ENCODE measurements around the gene PGGT1B.

DNA sequence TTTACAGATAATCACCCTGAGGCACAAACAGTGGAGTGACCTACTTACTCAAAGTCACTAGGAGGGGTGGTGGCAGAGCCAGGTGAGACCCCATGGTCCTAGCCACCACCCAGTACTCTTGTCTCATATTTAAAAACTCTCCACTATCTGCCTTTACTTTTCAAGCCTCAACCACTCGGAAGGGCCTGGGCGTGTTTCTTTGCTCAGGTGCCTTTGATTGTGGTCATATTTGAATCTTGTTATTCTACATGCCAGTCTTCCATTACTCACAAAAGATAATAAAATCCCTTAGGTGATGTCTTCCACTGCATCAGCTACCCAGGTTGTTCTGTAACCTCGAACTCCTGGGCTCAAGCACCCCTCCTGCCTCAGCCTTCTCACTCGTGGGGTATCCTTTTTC lies 72.3 kb downstream of the PGGT1B start:
- TF ChIP-seq NBN (IDR thresholded peaks at IDR 0.05; ENCODE audit: low read depth), result no peak
- TF ChIP-seq CBX5 (IDR thresholded peaks at IDR 0.05; ENCODE audit: borderline replicate concordance, low read depth), result no peak
- TF ChIP-seq, protein P1, sequence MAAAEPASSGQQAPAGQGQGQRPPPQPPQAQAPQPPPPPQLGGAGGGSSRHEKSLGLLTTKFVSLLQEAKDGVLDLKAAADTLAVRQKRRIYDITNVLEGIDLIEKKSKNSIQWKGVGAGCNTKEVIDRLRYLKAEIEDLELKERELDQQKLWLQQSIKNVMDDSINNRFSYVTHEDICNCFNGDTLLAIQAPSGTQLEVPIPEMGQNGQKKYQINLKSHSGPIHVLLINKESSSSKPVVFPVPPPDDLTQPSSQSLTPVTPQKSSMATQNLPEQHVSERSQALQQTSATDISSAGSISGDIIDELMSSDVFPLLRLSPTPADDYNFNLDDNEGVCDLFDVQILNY (CRISPR knock-in tag; IDR thresholded peaks at IDR 0.05), result no peak
- TF ChIP-seq ZNF274 (IDR thresholded peaks at IDR 0.05; ENCODE audit: borderline replicate concordance, low read depth, low read length), result no peak
- TF ChIP-seq ATF2 (CRISPR knock-in tag; IDR thresholded peaks at IDR 0.05), result no peak
- TF ChIP-seq CBX2 (IDR thresholded peaks at IDR 0.05; ENCODE audit: insufficient read depth, low read length, poor library complexity, severe bottlenecking), result no peak
- no peak for TF ChIP-seq POLR3A (IDR thresholded peaks at IDR 0.05; ENCODE audit: borderline replicate concordance, extremely low read depth, insufficient read depth, insufficient read length)
- no peak for TF ChIP-seq ZNF407 (IDR thresholded peaks at IDR 0.05; ENCODE audit: low read depth)
- no peak for TF ChIP-seq ATF6 (CRISPR knock-in tag; IDR thresholded peaks at IDR 0.05)
- no peak for TF ChIP-seq ETS1 (conservative IDR thresholded peaks at IDR 0.05; ENCODE audit: control insufficient read depth, low read depth, low read length)
- no peak for TF ChIP-seq KAT8 (IDR thresholded peaks at IDR 0.05; ENCODE audit: low read depth)
- no peak for TF ChIP-seq ZNF24 (IDR thresholded peaks at IDR 0.05)
- TF ChIP-seq HMGXB4 (CRISPR knock-in tag; IDR thresholded peaks at IDR 0.05), result no peak
- TF ChIP-seq EGR1 (conservative IDR thresholded peaks at IDR 0.05), result no peak
